Stimulated activated CD8-positive, alpha-beta memory T cell treated with anti-CD3 and anti-CD28 coated beads, Interleukin-2, amount 100 ng/mL, for 1 hour (primary cell): ENCODE results near the gene ATP5F1D.
A peak's percentile ranks its signal among the peaks of the same experiment; 100 is the strongest.

ENCODE experiments used
- DNase-seq, 2 donors: peaks; one replicate each; pipeline ENCODE4 v3.0.0-alpha.2; 2020; ENCODE audit warnings: low read depth in 2 of 2

The ATP5F1D gene

GRCh38 chr19:1269478-1270212 is 28.1 kb downstream of the ATP5F1D start:
- peak in 1 of 2 donors; percentile 68 for DNase-seq

GRCh38 chr19:1270213-1270853 is 28.8 kb downstream of the ATP5F1D start:
- no peak for DNase-seq

- DNase-seq: no peak
These were observed 29.4 kb downstream of the ATP5F1D start for GRCh38 chr19:1270854-1271527.

GRCh38 chr19:1271528-1272422 is 30.2 kb downstream of the ATP5F1D start:
- no peak for DNase-seq

GRCh38 chr19:1272423-1273262 is 31.1 kb downstream of the ATP5F1D start:
- no peak for DNase-seq

- no peak for DNase-seq
These were observed 31.9 kb downstream of the ATP5F1D start for GRCh38 chr19:1273263-1274041.

GRCh38 chr19:1274081-1274851 is 32.7 kb downstream of the ATP5F1D start:
- DNase-seq: no peak

GRCh38 chr19:1274852-1275259 is 33.3 kb downstream of the ATP5F1D start:
- DNase-seq: no peak

- peak; percentile 92 to 97 for DNase-seq
These were observed 33.9 kb downstream of the ATP5F1D start, which contains the start of gene FAM174C for GRCh38 chr19:1275260-1275975. FAM174C (plus strand) TSS chr19:1275530; CDS start chr19:1275550, 20 bp downstream.

GRCh38 chr19:1275976-1276627 is 34.6 kb downstream of the ATP5F1D start:
- DNase-seq: no peak

- DNase-seq: no peak
These were observed 35.1 kb downstream of the ATP5F1D start for GRCh38 chr19:1276628-1277022.

- no peak for DNase-seq
These were observed 35.5 kb downstream of the ATP5F1D start for GRCh38 chr19:1277061-1277460.

GRCh38 chr19:1278074-1278473 is 36.5 kb downstream of the ATP5F1D start:
- DNase-seq: no peak

GRCh38 chr19:1278713-1279660 is 37.4 kb downstream of the ATP5F1D start:
- no peak for DNase-seq

GRCh38 chr19:1279782-1280341 is 38.3 kb downstream of the ATP5F1D start:
- peak; percentile 60 to 62 for DNase-seq
